Stimulated activated CD8-positive, alpha-beta memory T cell treated with anti-CD3 and anti-CD28 coated beads, Interleukin-15, amount 100 ng/mL, for 24 hours (primary cell): ENCODE measurements around the gene HS3ST2.
"Not testable (repeated sequence)": the region's sequence is repeated elsewhere in the genome, so short reads cannot be mapped to it uniquely, and the experiment has no call there.

Experiments
- DNase-seq: peaks from one replicate; pipeline ENCODE4 v3.0.0-alpha.2; 2020; ENCODE audit warnings: low read depth

Gene HS3ST2

GRCh38 chr16:22813223-22813947 lies 577 bp upstream of the HS3ST2 start:
- DNase-seq = peak; percentile 12

GRCh38 chr16:22814711-22815105 lies 746 bp downstream of the HS3ST2 start:
- no peak for DNase-seq

GRCh38 chr16:22815863-22816262 lies 1.9 kb downstream of the HS3ST2 start:
- no peak for DNase-seq

GRCh38 chr16:22816475-22816874 lies 2.5 kb downstream of the HS3ST2 start:
- no peak for DNase-seq

- not testable (repeated sequence) for DNase-seq
Measured at GRCh38 chr16:22818736-22819135, 4.8 kb downstream of the HS3ST2 start.

- DNase-seq = no peak
Measured at GRCh38 chr16:22838681-22839080, 24.7 kb downstream of the HS3ST2 start.

- not testable (repeated sequence) for DNase-seq
Measured at GRCh38 chr16:22842031-22842430, 28.1 kb downstream of the HS3ST2 start.

GRCh38 chr16:22843122-22843521 lies 29.2 kb downstream of the HS3ST2 start:
- DNase-seq = no peak

- no peak for DNase-seq
Measured at GRCh38 chr16:22843856-22844255, 29.9 kb downstream of the HS3ST2 start.

GRCh38 chr16:22844416-22844815 lies 30.5 kb downstream of the HS3ST2 start:
- DNase-seq = no peak

- no peak for DNase-seq
Measured at GRCh38 chr16:22847100-22847499, 33.1 kb downstream of the HS3ST2 start.

- DNase-seq = no peak
Measured at GRCh38 chr16:22847690-22848089, 33.7 kb downstream of the HS3ST2 start.

GRCh38 chr16:22848451-22848850 lies 34.5 kb downstream of the HS3ST2 start:
- no peak for DNase-seq

- DNase-seq = no peak
Measured at GRCh38 chr16:22849517-22849916, 35.6 kb downstream of the HS3ST2 start.

GRCh38 chr16:22855231-22855630 lies 41.3 kb downstream of the HS3ST2 start:
- no peak for DNase-seq

GRCh38 chr16:22857296-22858025 lies 43.5 kb downstream of the HS3ST2 start:
- DNase-seq = no peak

GRCh38 chr16:22859925-22860324 lies 46.0 kb downstream of the HS3ST2 start:
- DNase-seq = no peak

- DNase-seq = no peak
Measured at GRCh38 chr16:22861580-22861979, 47.6 kb downstream of the HS3ST2 start.

- no peak for DNase-seq
Measured at GRCh38 chr16:22862046-22862445, 48.1 kb downstream of the HS3ST2 start.

- no peak for DNase-seq
Measured at GRCh38 chr16:22864375-22864774, 50.4 kb downstream of the HS3ST2 start.

GRCh38 chr16:22868593-22869224 lies 54.7 kb downstream of the HS3ST2 start:
- DNase-seq = no peak

GRCh38 chr16:22871861-22872260 lies 57.9 kb downstream of the HS3ST2 start:
- DNase-seq = no peak

GRCh38 chr16:22874394-22874793 lies 60.4 kb downstream of the HS3ST2 start:
- DNase-seq = no peak
